ENCODE measurements around the gene FUBP3.

DNA sequence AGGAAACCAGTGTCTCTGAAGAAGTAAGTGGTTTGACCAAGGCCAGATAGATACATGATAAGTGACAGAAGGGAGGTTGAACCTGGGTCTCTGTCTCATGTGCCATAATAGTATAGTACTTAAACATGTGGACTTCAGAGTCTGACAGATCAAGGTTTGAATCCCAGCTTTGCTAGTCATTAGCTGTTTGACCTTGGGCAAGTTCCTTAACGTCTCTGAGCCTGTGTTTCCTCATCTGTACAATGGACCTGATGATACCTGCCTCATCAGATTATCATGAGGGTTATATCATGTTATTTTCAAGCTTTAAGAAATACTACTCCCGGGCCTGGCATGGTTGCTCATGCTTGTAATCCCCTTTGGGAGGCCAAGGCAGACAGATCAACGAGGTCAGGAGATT, 24.9 kb downstream of the FUBP3 start:
- TF ChIP-seq CTCF (IDR thresholded peaks at IDR 0.05), result no peak
- TF ChIP-seq EP300 (IDR thresholded peaks at IDR 0.05), result no peak
- no peak for TF ChIP-seq POLR2A (IDR thresholded peaks at IDR 0.05)
- TF ChIP-seq POLR2AphosphoS5 (IDR thresholded peaks at IDR 0.05), result no peak

All from upper lobe of left lung (tissue), 4 donors.